DOHH2 (cell line): ENCODE measurements around the gene PPP2R5E.

Source experiments
- H3F3A ChIP-seq: fragments of 200-600 bp; sonication (generic), shearing (Covaris generic); 2 replicates; pipeline ENCODE4 v1.6.0; 2016; ENCODE audit warnings: antibody characterized with exemption, mild to moderate bottlenecking; ENCODE audit not compliant: control insufficient read depth, insufficient read depth
- H3K27ac ChIP-seq: fragments of 200-600 bp; sonication (generic); 2 replicates; pipeline ENCODE4 v1.5.1; 2014; ENCODE audit warnings: low read depth, mild to moderate bottlenecking, low read length, moderate library complexity
- H3K27me3 ChIP-seq: fragments of 200-600 bp; sonication (generic); 2 replicates; pipeline ENCODE4 v1.6.1; 2014; ENCODE audit warnings: mild to moderate bottlenecking, low read length, mixed read lengths; ENCODE audit not compliant: control insufficient read depth
- H3K36me3 ChIP-seq: fragments of 200-600 bp; sonication (generic); 2 replicates; pipeline ENCODE4 v1.6.1; 2014; ENCODE audit warnings: mild to moderate bottlenecking, low read length, moderate library complexity, mixed read lengths; ENCODE audit not compliant: control insufficient read depth
- H3K4me1 ChIP-seq: fragments of 200-600 bp; sonication (generic); 2 replicates; pipeline ENCODE4 v1.6.1; 2014; ENCODE audit warnings: mild to moderate bottlenecking, low read length, mixed read lengths; ENCODE audit not compliant: control insufficient read depth
- H3K4me2 ChIP-seq: fragments of 200-600 bp; sonication (generic); 2 replicates; pipeline ENCODE4 v1.6.0; 2014; ENCODE audit warnings: mild to moderate bottlenecking, low read length, moderate library complexity
- H3K4me3 ChIP-seq: fragments of 200-600 bp; sonication (generic); 2 replicates; pipeline ENCODE4 v1.5.1; 2014; ENCODE audit warnings: mild to moderate bottlenecking, low read length, mixed read lengths
- H3K79me2 ChIP-seq: fragments of 200-600 bp; sonication (generic); 2 replicates; pipeline ENCODE4 v1.6.1; 2014; ENCODE audit warnings: mild to moderate bottlenecking, low read length, mixed read lengths; ENCODE audit not compliant: control insufficient read depth
- H3K9me2 ChIP-seq: fragments of 200-600 bp; sonication (generic); replicated peaks from 2 replicates; pipeline ENCODE4 v1.6.1; 2014; ENCODE audit warnings: mild to moderate bottlenecking, low read length, mixed read lengths; ENCODE audit not compliant: control insufficient read depth
- H3K9me3 ChIP-seq: fragments of 200-600 bp; sonication (generic); 2 replicates; pipeline ENCODE4 v1.6.1; 2014; ENCODE audit warnings: antibody characterized with exemption, low read length, mixed read lengths; ENCODE audit not compliant: control insufficient read depth, insufficient read depth
- H4K20me1 ChIP-seq: fragments of 200-600 bp; sonication (generic); 2 replicates; pipeline ENCODE4 v1.6.0; 2014; ENCODE audit warnings: low read depth, mild to moderate bottlenecking, antibody characterized with exemption, low read length, moderate library complexity; ENCODE audit not compliant: control insufficient read depth, insufficient read depth
- CTCF ChIP-seq: fragments of 200-600 bp; sonication (generic); IDR thresholded peaks from one replicate; pipeline ENCODE4 v1.5.1; 2014; ENCODE audit warnings: antibody characterized with exemption, mild to moderate bottlenecking, low read depth, low read length; ENCODE audit not compliant: poor library complexity, severe bottlenecking
- EZH2phosphoT487 ChIP-seq: fragments of 200-600 bp; sonication (generic); IDR thresholded peaks from 2 replicates; pipeline ENCODE4 v1.6.1; 2017; ENCODE audit warnings: borderline replicate concordance, mild to moderate bottlenecking, antibody characterized with exemption, low read length, moderate library complexity, mixed read lengths

Gene PPP2R5E

GRCh38 chr14:63499701-63500250 is 43.4 kb downstream of the PPP2R5E start:
- no peaks in the 10 kb centered on the region for H3K9me3 ChIP-seq
- no peaks in the 10 kb centered on the region for H3K4me1 ChIP-seq
- H3K36me3 ChIP-seq = no peaks in the 10 kb centered on the region
- TF ChIP-seq CTCF (no peak), EZH2phosphoT487 (no peak)
- no peak overlapping the region for H3K4me3 ChIP-seq
- H3K9me2 ChIP-seq = no peaks in the 10 kb centered on the region
- peaks cover 65% of the 10 kb centered on the region for H3K79me2 ChIP-seq
- H4K20me1 ChIP-seq = no peaks in the 10 kb centered on the region
- H3K4me2 ChIP-seq = no peak overlapping the region
- H3K27me3 ChIP-seq = no peaks in the 10 kb centered on the region
- H3K27ac ChIP-seq = no peak overlapping the region
- H3F3A ChIP-seq = no peaks in the 10 kb centered on the region

- Histone ChIP-seq H3K4me2 (no peak overlapping the region), H3K4me3 (no peak overlapping the region), H4K20me1 (no peaks in the 10 kb centered on the region), H3K36me3 (no peaks in the 10 kb centered on the region), H3F3A (no peaks in the 10 kb centered on the region), H3K9me2 (no peaks in the 10 kb centered on the region), H3K27me3 (no peaks in the 10 kb centered on the region), H3K79me2 (peaks cover 62% of the 10 kb centered on the region), H3K27ac (no peak overlapping the region), H3K4me1 (no peaks in the 10 kb centered on the region), H3K9me3 (no peaks in the 10 kb centered on the region)
- TF ChIP-seq EZH2phosphoT487 (no peak), CTCF (no peak)
Observed at GRCh38 chr14:63496837-63497400, 46.3 kb downstream of the PPP2R5E start.

- no peaks in the 10 kb centered on the region for H4K20me1 ChIP-seq
- no peaks in the 10 kb centered on the region for H3K9me2 ChIP-seq
- H3K9me3 ChIP-seq = no peaks in the 10 kb centered on the region
- no peaks in the 10 kb centered on the region for H3K27me3 ChIP-seq
- TF ChIP-seq CTCF (no peak), EZH2phosphoT487 (no peak)
- H3K4me1 ChIP-seq = peaks cover 2% of the 10 kb centered on the region
- no peaks in the 10 kb centered on the region for H3F3A ChIP-seq
- H3K4me2 ChIP-seq = no peak overlapping the region
- no peaks in the 10 kb centered on the region for H3K36me3 ChIP-seq
- H3K27ac ChIP-seq = no peak overlapping the region
- H3K79me2 ChIP-seq = peaks cover 69% of the 10 kb centered on the region
- no peak overlapping the region for H3K4me3 ChIP-seq
Observed at GRCh38 chr14:63493246-63493645, 49.9 kb downstream of the PPP2R5E start.
